ENCODE data around the gene ZNF724.
"Not testable (repeated sequence)": the region's sequence is repeated elsewhere in the genome, so short reads cannot be mapped to it uniquely, and the experiment has no call there.

Gene ZNF724

GRCh38 chr19:23263396-23263795, 13.2 kb upstream of the ZNF724 start:
- Mint-ChIP-seq H3K27me3 (ENCODE audit: low read depth) (no peaks in the 10 kb centered on the region), H3K4me1 (ENCODE audit: low read depth) (no peaks in the 10 kb centered on the region), H3K4me3 (no peak overlapping the region), H3K36me3 (ENCODE audit: low read depth) (peaks cover 76% of the 10 kb centered on the region), H3K9me3 (peaks cover 41% of the 10 kb centered on the region), H3K27ac (no peak overlapping the region)
- no peak for DNase-seq (ENCODE audit: low spot score)

GRCh38 chr19:23262920-23263319, 12.7 kb upstream of the ZNF724 start:
- no peaks in the 10 kb centered on the region for H3K27me3 Mint-ChIP-seq (ENCODE audit: low read depth)
- peaks cover 74% of the 10 kb centered on the region for H3K36me3 Mint-ChIP-seq (ENCODE audit: low read depth)
- DNase-seq (ENCODE audit: low spot score) = no peak
- peaks cover 41% of the 10 kb centered on the region for H3K9me3 Mint-ChIP-seq
- H3K27ac Mint-ChIP-seq = no peak overlapping the region
- H3K4me3 Mint-ChIP-seq = no peak overlapping the region
- H3K4me1 Mint-ChIP-seq (ENCODE audit: low read depth) = no peaks in the 10 kb centered on the region

- Mint-ChIP-seq H3K9me3 (peaks cover 36% of the 10 kb centered on the region), H3K4me1 (ENCODE audit: low read depth) (no peaks in the 10 kb centered on the region), H3K36me3 (ENCODE audit: low read depth) (peaks cover 68% of the 10 kb centered on the region), H3K27ac (no peak overlapping the region), H3K27me3 (ENCODE audit: low read depth) (no peaks in the 10 kb centered on the region), H3K4me3 (no peak overlapping the region)
- DNase-seq (ENCODE audit: low spot score) = no peak
Measured at GRCh38 chr19:23261496-23262020, 11.4 kb upstream of the ZNF724 start.

GRCh38 chr19:23260956-23261355, 10.8 kb upstream of the ZNF724 start:
- peaks cover 36% of the 10 kb centered on the region for H3K9me3 Mint-ChIP-seq

GRCh38 chr19:23259961-23260360, 9.8 kb upstream of the ZNF724 start:
- Mint-ChIP-seq H3K27me3 (ENCODE audit: low read depth) (no peaks in the 10 kb centered on the region), H3K36me3 (ENCODE audit: low read depth) (peaks cover 66% of the 10 kb centered on the region), H3K4me1 (ENCODE audit: low read depth) (no peaks in the 10 kb centered on the region), H3K27ac (no peak overlapping the region), H3K9me3 (peaks cover 36% of the 10 kb centered on the region), H3K4me3 (no peak overlapping the region)
- DNase-seq (ENCODE audit: low spot score) = no peak

More at GRCh38 chr19:23260956-23261355, 10.8 kb upstream of the ZNF724 start:
- no peak overlapping the region for H3K4me3 Mint-ChIP-seq
- no peaks in the 10 kb centered on the region for H3K4me1 Mint-ChIP-seq (ENCODE audit: low read depth)
- peaks cover 67% of the 10 kb centered on the region for H3K36me3 Mint-ChIP-seq (ENCODE audit: low read depth)
- no peaks in the 10 kb centered on the region for H3K27me3 Mint-ChIP-seq (ENCODE audit: low read depth)
- H3K27ac Mint-ChIP-seq = no peak overlapping the region
- DNase-seq (ENCODE audit: low spot score) = no peak

- no peaks in the 10 kb centered on the region for H3K27me3 Mint-ChIP-seq (ENCODE audit: low read depth)
- no peak for DNase-seq (ENCODE audit: low spot score)
- H3K27ac Mint-ChIP-seq = no peak overlapping the region
- H3K4me1 Mint-ChIP-seq (ENCODE audit: low read depth) = peaks cover 2% of the 10 kb centered on the region
- H3K4me3 Mint-ChIP-seq = no peak overlapping the region
- peaks cover 34% of the 10 kb centered on the region for H3K36me3 Mint-ChIP-seq (ENCODE audit: low read depth)
- peaks cover 11% of the 10 kb centered on the region for H3K9me3 Mint-ChIP-seq
Measured at GRCh38 chr19:23255700-23256099, 5.5 kb upstream of the ZNF724 start.

GRCh38 chr19:23254141-23254910, 4.1 kb upstream of the ZNF724 start:
- no peaks in the 10 kb centered on the region for H3K27me3 Mint-ChIP-seq (ENCODE audit: low read depth)
- no peaks in the 10 kb centered on the region for H3K9me3 Mint-ChIP-seq
- H3K27ac Mint-ChIP-seq = no peak overlapping the region
- H3K36me3 Mint-ChIP-seq (ENCODE audit: low read depth) = peaks cover 28% of the 10 kb centered on the region
- H3K4me1 Mint-ChIP-seq (ENCODE audit: low read depth) = peaks cover 3% of the 10 kb centered on the region
- no peak for DNase-seq (ENCODE audit: low spot score)
- H3K4me3 Mint-ChIP-seq = no peak overlapping the region

- H3K36me3 Mint-ChIP-seq (ENCODE audit: low read depth) = peaks cover 25% of the 10 kb centered on the region
- H3K4me1 Mint-ChIP-seq (ENCODE audit: low read depth); H3K4me3 Mint-ChIP-seq; H3K27ac Mint-ChIP-seq; H3K9me3 Mint-ChIP-seq; H3K27me3 Mint-ChIP-seq (ENCODE audit: low read depth); DNase-seq (ENCODE audit: low spot score): not testable (repeated sequence)
Measured at GRCh38 chr19:23253256-23253655, 3.1 kb upstream of the ZNF724 start.

- Mint-ChIP-seq H3K4me3 (no peak overlapping the region), H3K4me1 (ENCODE audit: low read depth) (no peaks in the 10 kb centered on the region), H3K36me3 (ENCODE audit: low read depth) (peaks cover 80% of the 10 kb centered on the region), H3K27me3 (ENCODE audit: low read depth) (no peaks in the 10 kb centered on the region), H3K27ac (no peak overlapping the region), H3K9me3 (peaks cover 50% of the 10 kb centered on the region)
- DNase-seq (ENCODE audit: low spot score) = no peak
Measured at GRCh38 chr19:23241419-23241818, 8.8 kb downstream of the ZNF724 start.

- Mint-ChIP-seq H3K36me3 (ENCODE audit: low read depth) (peaks cover 57% of the 10 kb centered on the region), H3K9me3 (peaks cover 48% of the 10 kb centered on the region), H3K27me3 (ENCODE audit: low read depth) (no peaks in the 10 kb centered on the region)
Measured at GRCh38 chr19:23222998-23223652, 27.1 kb downstream of the ZNF724 start.

GRCh38 chr19:23203841-23204344, 46.3 kb downstream of the ZNF724 start:
- Mint-ChIP-seq H3K27ac (no peak overlapping the region), H3K9me3 (peaks cover 20% of the 10 kb centered on the region), H3K27me3 (ENCODE audit: low read depth) (no peaks in the 10 kb centered on the region), H3K4me1 (ENCODE audit: low read depth) (no peaks in the 10 kb centered on the region), H3K36me3 (ENCODE audit: low read depth) (no peaks in the 10 kb centered on the region), H3K4me3 (no peak overlapping the region)
- no peak for DNase-seq (ENCODE audit: low spot score)

More at GRCh38 chr19:23222998-23223652, 27.1 kb downstream of the ZNF724 start:
- no peak overlapping the region for H3K27ac Mint-ChIP-seq
- DNase-seq (ENCODE audit: low spot score) = no peak
- no peaks in the 10 kb centered on the region for H3K4me1 Mint-ChIP-seq (ENCODE audit: low read depth)
- no peak overlapping the region for H3K4me3 Mint-ChIP-seq

GRCh38 chr19:23190341-23190740, 59.9 kb downstream of the ZNF724 start:
- Mint-ChIP-seq H3K9me3 (peaks cover 44% of the 10 kb centered on the region), H3K27me3 (ENCODE audit: low read depth) (no peaks in the 10 kb centered on the region), H3K27ac (no peak overlapping the region), H3K4me1 (ENCODE audit: low read depth) (no peaks in the 10 kb centered on the region), H3K36me3 (ENCODE audit: low read depth) (peaks cover 1% of the 10 kb centered on the region), H3K4me3 (no peak overlapping the region)
- DNase-seq (ENCODE audit: low spot score) = no peak

GRCh38 chr19:23183251-23183650, 66.9 kb downstream of the ZNF724 start:
- H3K36me3 Mint-ChIP-seq (ENCODE audit: low read depth) = no peaks in the 10 kb centered on the region
- no peaks in the 10 kb centered on the region for H3K27me3 Mint-ChIP-seq (ENCODE audit: low read depth)
- H3K27ac Mint-ChIP-seq = no peak overlapping the region
- H3K9me3 Mint-ChIP-seq = peaks cover 74% of the 10 kb centered on the region
- DNase-seq (ENCODE audit: low spot score) = no peak
- H3K4me1 Mint-ChIP-seq (ENCODE audit: low read depth) = no peaks in the 10 kb centered on the region
- no peak overlapping the region for H3K4me3 Mint-ChIP-seq

Measured in T-helper 2 cell treated with Interferon-gamma antibody and Interleukin-4, amounts not matched to agents 5 μg/mL and 100 μg/mL, for 36 hours (primary cell).